Tibial nerve (tissue), 4 donors: Measurements from ENCODE around the gene UGT1A9. TPM values are rescaled to one million over a fixed set of nuclear protein-coding genes. Genes with fewer than 3 reads are reported as not detected.

Experiments used
- DNase-seq, 2 donors: peaks; one replicate each; pipeline ENCODE4 v3.0.0-alpha.2; 2019; ENCODE audit warnings: low spot score in 2 of 2
- H3K27ac ChIP-seq, 4 donors: fragments of 200-600 bp; sonication (generic) in 3 of 4; one replicate each; pipeline ENCODE4 v1.5.1; 2017 to 2019; ENCODE audit warnings: mild to moderate bottlenecking in 1 of 4
- H3K27me3 ChIP-seq, 2 donors: fragments of 200-600 bp; sonication (generic) in 1 of 2; one replicate each; pipeline versions ENCODE4 v1.5.1 to v1.6.0; 2017 to 2019
- H3K36me3 ChIP-seq, 3 donors: fragments of 200-600 bp; sonication (generic); one replicate each; pipeline ENCODE4 v1.5.1; 2018 to 2019
- H3K4me1 ChIP-seq, 4 donors: fragments of 200-600 bp; sonication (generic) in 3 of 4; one replicate each; pipeline ENCODE4 v1.5.1; 2017 to 2019
- H3K4me3 ChIP-seq, 4 donors: fragments of 200-600 bp; sonication (generic) in 3 of 4; one replicate each; pipeline ENCODE4 v1.5.1; 2017 to 2019; ENCODE audit warnings: mild to moderate bottlenecking in 1 of 4, moderate library complexity in 1 of 4
- H3K9me3 ChIP-seq, 4 donors: fragments of 200-600 bp; sonication (generic) in 3 of 4; one replicate each; pipeline ENCODE4 v1.5.1; 2017 to 2019
- EP300 ChIP-seq, 2 donors: sonication (generic); formaldehyde crosslinking; IDR thresholded peaks; one replicate each; pipeline ENCODE4 v1.6.1; 2017; ENCODE audit warnings: antibody characterized with exemption in 2 of 2, mild to moderate bottlenecking in 1 of 2
- POLR2A ChIP-seq, 2 donors: fragments of 450-650 bp; IDR thresholded peaks; one replicate each; pipeline ENCODE4 v1.6.1; 2017; ENCODE audit warnings: antibody characterized with exemption in 2 of 2, mild to moderate bottlenecking in 2 of 2, moderate library complexity in 2 of 2
- WGBS, 2 donors: methylation state at CpG; one replicate each; pipeline ENCODE4 v1.1.5; 2018; 5-methylcytosine and 5-hydroxymethylcytosine counted together
- total RNA-seq, 4 donors: library from RNA; depleted of rRNA; stranded (reverse); fragments of >200 nt; gene quantifications; one replicate each; pipeline ENCODE4 v1.1.0, GENCODE V29; 2016
- TF ChIP-seq, protein P1 (sequence below), 5 experiments: fragments of 200-600 bp in 3 of 5; fragments of 450-650 bp in 2 of 5; sonication (generic) in 3 of 5; IDR thresholded peaks; one replicate each; pipeline ENCODE4 v1.5.1; 2016 to 2019; ENCODE audit warnings: antibody characterized with exemption in 5 of 5, mild to moderate bottlenecking in 3 of 5, moderate library complexity in 2 of 5

The UGT1A9 gene
- total RNA-seq, 4 donors from 2014 or later, result not detected

DNA sequence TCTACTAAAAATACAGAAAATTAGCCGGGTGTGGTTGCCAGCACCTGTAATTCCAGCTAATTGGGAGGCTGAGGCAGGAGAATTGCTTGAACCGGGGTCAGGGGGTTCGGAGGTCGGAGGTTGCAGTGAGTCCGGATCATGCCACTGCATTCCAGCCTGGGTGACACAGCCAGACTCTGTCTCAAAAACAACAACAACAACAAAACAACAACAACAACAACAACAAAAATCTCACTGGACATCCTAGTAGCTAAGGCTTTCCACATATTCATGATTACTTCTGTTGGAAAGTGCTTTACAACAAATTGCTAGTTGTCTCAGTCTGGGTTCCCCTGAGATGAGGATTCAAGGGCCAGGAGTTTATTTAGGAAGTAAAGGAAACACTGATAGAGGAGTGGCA, 102.2 kb downstream of the UGT1A9 start:
- 85 to 93% methylated on average over 5 of the region's 5 CpGs for WGBS, 2 donors
- Histone ChIP-seq H3K36me3 (no peaks in the 10 kb centered on the region), H3K27me3 (no peaks in the 10 kb centered on the region), H3K4me3 (no peak overlapping the region), H3K4me1 (no peaks in the 10 kb centered on the region), H3K27ac (no peak overlapping the region), H3K9me3 (peaks cover 0 to 9% (median 0%) of the 10 kb centered on the region in 4 donors)
- TF ChIP-seq, protein P1, sequence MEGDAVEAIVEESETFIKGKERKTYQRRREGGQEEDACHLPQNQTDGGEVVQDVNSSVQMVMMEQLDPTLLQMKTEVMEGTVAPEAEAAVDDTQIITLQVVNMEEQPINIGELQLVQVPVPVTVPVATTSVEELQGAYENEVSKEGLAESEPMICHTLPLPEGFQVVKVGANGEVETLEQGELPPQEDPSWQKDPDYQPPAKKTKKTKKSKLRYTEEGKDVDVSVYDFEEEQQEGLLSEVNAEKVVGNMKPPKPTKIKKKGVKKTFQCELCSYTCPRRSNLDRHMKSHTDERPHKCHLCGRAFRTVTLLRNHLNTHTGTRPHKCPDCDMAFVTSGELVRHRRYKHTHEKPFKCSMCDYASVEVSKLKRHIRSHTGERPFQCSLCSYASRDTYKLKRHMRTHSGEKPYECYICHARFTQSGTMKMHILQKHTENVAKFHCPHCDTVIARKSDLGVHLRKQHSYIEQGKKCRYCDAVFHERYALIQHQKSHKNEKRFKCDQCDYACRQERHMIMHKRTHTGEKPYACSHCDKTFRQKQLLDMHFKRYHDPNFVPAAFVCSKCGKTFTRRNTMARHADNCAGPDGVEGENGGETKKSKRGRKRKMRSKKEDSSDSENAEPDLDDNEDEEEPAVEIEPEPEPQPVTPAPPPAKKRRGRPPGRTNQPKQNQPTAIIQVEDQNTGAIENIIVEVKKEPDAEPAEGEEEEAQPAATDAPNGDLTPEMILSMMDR (IDR thresholded peaks at IDR 0.05), result no peak
- TF ChIP-seq EP300 (IDR thresholded peaks at IDR 0.05) (no peak), POLR2A (IDR thresholded peaks at IDR 0.05) (no peak)
- no peak for DNase-seq

DNA sequence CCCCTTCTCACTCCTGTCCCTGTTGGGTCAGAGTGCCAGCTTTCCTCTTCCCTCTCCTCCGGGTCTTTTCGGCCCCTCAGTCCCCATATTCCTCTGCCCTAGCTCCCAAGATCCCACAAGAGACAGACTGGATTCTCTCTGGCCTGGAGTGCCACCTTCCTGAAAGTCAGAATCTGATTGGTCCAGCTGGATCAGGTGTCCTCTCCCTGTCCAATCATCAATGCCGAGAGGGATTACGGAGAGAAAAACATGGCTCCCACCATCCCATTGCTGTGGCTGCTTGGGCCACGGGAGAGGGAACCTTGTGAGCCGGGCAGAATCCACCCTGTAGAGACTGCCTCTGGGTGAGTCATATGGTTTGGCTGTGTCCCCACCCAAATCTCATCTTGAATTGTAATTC, 103.7 kb downstream of the UGT1A9 start:
- no peak overlapping the region for H3K27ac ChIP-seq
- TF ChIP-seq, protein P1 (IDR thresholded peaks at IDR 0.05), result no peak
- no peak for TF ChIP-seq EP300 (IDR thresholded peaks at IDR 0.05)
- TF ChIP-seq POLR2A (IDR thresholded peaks at IDR 0.05), result no peak
- H3K4me1 ChIP-seq, result no peaks in the 10 kb centered on the region
- H3K36me3 ChIP-seq, result no peaks in the 10 kb centered on the region
- H3K27me3 ChIP-seq, result no peaks in the 10 kb centered on the region
- H3K4me3 ChIP-seq, result no peak overlapping the region
- H3K9me3 ChIP-seq, result peaks cover 0 to 9% (median 0%) of the 10 kb centered on the region in 4 donors
- 89 to 94% methylated on average over 6 of the region's 6 CpGs for whole genome bisulfite sequencing, 2 donors
- no peak for DNase-seq

DNA sequence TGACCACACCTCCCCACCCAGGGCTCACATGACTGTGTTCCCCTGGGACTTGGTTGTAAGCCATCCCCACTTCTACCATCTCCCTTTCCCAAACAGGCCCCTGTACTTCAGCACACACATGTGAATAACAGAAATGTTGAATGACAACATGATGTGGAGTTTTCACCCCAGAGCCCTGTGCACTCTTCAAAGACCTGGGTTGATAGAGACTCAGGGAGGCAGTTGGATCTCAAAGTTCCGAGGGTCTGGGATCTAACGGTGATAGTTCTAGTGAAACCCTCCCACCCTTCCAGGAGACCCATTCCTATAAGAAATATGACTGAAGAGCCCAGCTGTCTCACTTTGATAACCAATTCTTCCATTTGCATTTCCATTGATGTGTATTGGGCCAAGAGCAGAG, 106.3 kb downstream of the UGT1A9 start, which contains the start of gene MROH2A:
TSS of gene MROH2A (plus strand) at position 301 of the 400 bp plus-strand sequence. CDS start 1,029 bp downstream, outside the sequence.
- Histone ChIP-seq H3K4me1 (no peaks in the 10 kb centered on the region), H3K27ac (no peak within 1 kb of the TSS), H3K9me3 (peaks cover 0 to 9% (median 0%) of the 10 kb centered on the region in 4 donors), H3K27me3 (no peaks in the 10 kb centered on the region), H3K4me3 (no peak within 1 kb of the TSS), H3K36me3 (no peaks in the 10 kb centered on the region)
- DNase-seq, result no peak
- WGBS, 2 donors, result 80 to 86% methylated on average over 2 of the region's 2 CpGs
- no peak for TF ChIP-seq EP300 (IDR thresholded peaks at IDR 0.05)
- TF ChIP-seq POLR2A (IDR thresholded peaks at IDR 0.05), result no peak

DNA sequence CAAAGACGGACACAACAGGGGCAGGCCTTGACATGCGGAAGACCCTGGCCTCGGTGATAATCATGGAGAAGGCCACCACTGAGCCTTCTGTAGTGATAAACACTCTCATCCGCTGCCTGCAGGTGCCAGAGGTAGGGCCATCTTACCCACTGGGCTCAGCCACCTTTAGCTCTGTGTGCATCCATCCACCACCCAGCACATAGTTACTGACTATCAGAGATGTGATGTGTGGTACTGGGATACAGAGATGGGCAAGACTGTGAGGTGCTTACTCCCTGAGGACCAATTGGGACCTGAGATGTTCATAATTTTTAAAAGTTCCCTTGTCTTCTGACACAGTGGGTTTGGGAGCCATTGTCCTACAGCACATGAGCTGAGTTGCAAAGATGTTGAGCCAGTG, 108.0 kb downstream of the UGT1A9 start:
- Histone ChIP-seq H3K36me3 (no peaks in the 10 kb centered on the region), H3K27ac (no peak overlapping the region), H3K27me3 (no peaks in the 10 kb centered on the region), H3K9me3 (peaks cover 0 to 10% (median 0%) of the 10 kb centered on the region in 4 donors), H3K4me1 (no peaks in the 10 kb centered on the region), H3K4me3 (no peak overlapping the region)
- no peak for DNase-seq
- WGBS, 2 donors, result 93 to 100% methylated on average over 4 of the region's 4 CpGs
- TF ChIP-seq EP300 (IDR thresholded peaks at IDR 0.05) (no peak), POLR2A (IDR thresholded peaks at IDR 0.05) (no peak)
- TF ChIP-seq, protein P1 (IDR thresholded peaks at IDR 0.05), result no peak

DNA sequence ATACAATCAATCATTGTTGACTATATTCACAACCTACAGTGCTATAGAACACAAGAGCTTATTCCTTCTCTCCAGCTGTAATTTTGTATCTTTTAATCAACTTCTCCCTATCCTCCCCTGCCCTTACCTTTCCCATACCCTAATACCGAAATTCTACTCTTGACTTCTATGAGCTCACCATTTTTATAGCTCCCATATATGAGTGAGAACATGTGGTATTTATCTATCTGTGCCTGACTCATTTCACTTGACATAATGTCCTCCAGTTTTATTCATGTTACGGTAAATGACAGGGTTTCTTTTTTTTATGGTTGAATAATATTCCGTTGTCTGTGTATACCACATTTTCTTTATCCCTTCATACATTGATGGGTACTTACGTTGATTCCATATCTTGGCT, 109.1 kb downstream of the UGT1A9 start:
- H3K27me3 ChIP-seq, result no peaks in the 10 kb centered on the region
- 88 to 91% methylated on average over 4 of the region's 4 CpGs for WGBS, 2 donors
- TF ChIP-seq POLR2A (IDR thresholded peaks at IDR 0.05) (no peak), EP300 (IDR thresholded peaks at IDR 0.05) (no peak)
- TF ChIP-seq, protein P1 (IDR thresholded peaks at IDR 0.05), result no peak

DNA sequence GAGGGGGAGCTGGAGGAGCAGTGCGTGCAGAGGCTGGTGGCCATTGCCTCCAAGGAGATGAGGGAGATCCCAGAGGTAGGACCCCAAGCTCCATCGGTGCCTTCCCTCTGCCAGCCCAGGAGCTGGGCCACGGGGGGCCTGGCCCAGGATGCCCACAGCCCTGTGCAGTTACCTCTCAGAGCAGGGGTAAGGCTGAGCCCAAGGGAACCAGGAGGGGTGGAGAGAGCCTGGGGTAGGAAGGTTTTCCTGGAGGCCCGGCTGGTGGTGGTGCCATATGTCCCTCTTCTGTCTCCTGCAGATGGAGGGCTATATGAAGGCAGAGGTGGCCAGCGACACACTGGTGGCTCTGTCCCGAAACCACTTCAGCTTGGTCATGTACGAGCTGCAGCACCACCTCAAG, 117.9 kb downstream of the UGT1A9 start:
- no peak overlapping the region for H3K27ac ChIP-seq
- H3K4me1 ChIP-seq, result no peaks in the 10 kb centered on the region
- TF ChIP-seq POLR2A (IDR thresholded peaks at IDR 0.05) (no peak), EP300 (IDR thresholded peaks at IDR 0.05) (no peak)
- TF ChIP-seq, protein P1 (IDR thresholded peaks at IDR 0.05), result no peak
- H3K4me3 ChIP-seq, result no peak overlapping the region
- peaks cover 0 to 7% (median 0%) of the 10 kb centered on the region in 4 donors for H3K9me3 ChIP-seq
- DNase-seq, result no peak
- H3K27me3 ChIP-seq, result no peaks in the 10 kb centered on the region
- 85 to 94% methylated on average over 7 of the region's 7 CpGs for WGBS, 2 donors
- H3K36me3 ChIP-seq, result no peaks in the 10 kb centered on the region

More for the DNA sequence above, 109.1 kb downstream of the UGT1A9 start:
- Histone ChIP-seq H3K9me3 (peaks cover 0 to 6% (median 0%) of the 10 kb centered on the region in 4 donors), H3K4me1 (no peaks in the 10 kb centered on the region), H3K36me3 (no peaks in the 10 kb centered on the region), H3K4me3 (no peak overlapping the region), H3K27ac (no peak overlapping the region)
- no peak for DNase-seq
